HEK293 (cell line): ENCODE data around the gene TRAF3IP1.

Source experiments
- CTCF ChIA-PET: fragments of 350-600 bp; formaldehyde crosslinking; extraction: SDS; loops from one replicate; lab custom pipeline; 2021; ENCODE audit warnings: antibody characterized with exemption; lab: Yijun Ruan, JAX
- POLR2A ChIA-PET: fragments of 300-600 bp; formaldehyde crosslinking; extraction: SDS; loops from one replicate; lab custom pipeline; 2020; ENCODE audit warnings: antibody characterized with exemption, inconsistent platforms; lab: Yijun Ruan, JAX
- H3K27ac ChIP-seq: fragments of 200-500 bp; sonication (Bioruptor generic); 2 replicates; pipeline ENCODE4 v1.5.1; 2014; ENCODE audit warnings: low read depth, low read length, control low read depth, inconsistent platforms; ENCODE audit errors: extremely low read depth
- H3K36me3 ChIP-seq, 2 experiments: fragments of 200-500 bp in 1 of 2; sonication (Bioruptor generic) in 1 of 2; 1 replicate in 1 of 2; 2 replicates in 1 of 2; pipeline ENCODE4 v1.5.1; 2014 to 2017; ENCODE audit warnings: inconsistent platforms in 2 of 2, low read length in 2 of 2; ENCODE audit not compliant: control insufficient read depth in 2 of 2, insufficient read depth in 1 of 2
- H3K4me1 ChIP-seq: fragments of 200-500 bp; sonication (Bioruptor generic); 2 replicates; pipeline ENCODE4 v1.5.1; 2014; ENCODE audit warnings: mild to moderate bottlenecking, low read length, inconsistent platforms; ENCODE audit not compliant: control insufficient read depth, insufficient read depth
- H3K4me3 ChIP-seq: 2 replicates; pipeline ENCODE4 v1.5.1; 2011; ENCODE audit warnings: low read depth, mild to moderate bottlenecking, control low read depth, low read length, moderate library complexity
- H3K9me3 ChIP-seq: fragments of 200-500 bp; sonication (Bioruptor generic); 2 replicates; pipeline ENCODE4 v1.5.1; 2014; ENCODE audit warnings: low read depth, low read length, inconsistent platforms; ENCODE audit not compliant: control insufficient read depth, insufficient read depth
- EGR2 ChIP-seq: fragments of 450-650 bp; formaldehyde crosslinking; IDR thresholded peaks from 2 replicates; pipeline ENCODE4 v1.5.1; 2016; ENCODE audit warnings: low read depth, missing biosample characterization, missing genetic modification characterization
- GLIS1 ChIP-seq: fragments of 450-650 bp; formaldehyde crosslinking; IDR thresholded peaks from 2 replicates; pipeline ENCODE4 v1.5.1; 2016; ENCODE audit warnings: missing biosample characterization, missing genetic modification characterization
- KLF1 ChIP-seq: fragments of 450-650 bp; formaldehyde crosslinking; IDR thresholded peaks from 2 replicates; pipeline ENCODE4 v1.5.1; 2016; ENCODE audit warnings: missing biosample characterization, missing genetic modification characterization
- KLF17 ChIP-seq: fragments of 450-650 bp; formaldehyde crosslinking; IDR thresholded peaks from 2 replicates; pipeline ENCODE4 v1.5.1; 2016; ENCODE audit warnings: missing biosample characterization, missing genetic modification characterization
- PATZ1 ChIP-seq: fragments of 450-650 bp; formaldehyde crosslinking; IDR thresholded peaks from 2 replicates; pipeline ENCODE4 v1.5.1; 2016; ENCODE audit warnings: missing biosample characterization, missing genetic modification characterization
- PRDM10 ChIP-seq: fragments of 450-650 bp; formaldehyde crosslinking; IDR thresholded peaks from 2 replicates; pipeline ENCODE4 v1.5.1; 2016; ENCODE audit warnings: missing biosample characterization, missing genetic modification characterization
- SETDB1 ChIP-seq: IDR thresholded peaks from one replicate; pipeline ENCODE4 v1.6.1; 2017; ENCODE audit warnings: mild to moderate bottlenecking, low read length, moderate library complexity, mixed read lengths; ENCODE audit not compliant: insufficient read length
- SP2 ChIP-seq: fragments of 450-650 bp; formaldehyde crosslinking; IDR thresholded peaks from 2 replicates; pipeline ENCODE4 v1.5.1; 2016; ENCODE audit warnings: missing biosample characterization, missing genetic modification characterization
- SP7 ChIP-seq: fragments of 450-650 bp; formaldehyde crosslinking; IDR thresholded peaks from 2 replicates; pipeline ENCODE4 v1.5.1; 2016; ENCODE audit warnings: missing biosample characterization, missing genetic modification characterization
- WT1 ChIP-seq: fragments of 450-650 bp; formaldehyde crosslinking; IDR thresholded peaks from 2 replicates; pipeline ENCODE4 v1.5.1; 2016; ENCODE audit warnings: missing biosample characterization, missing genetic modification characterization
- ZFHX2 ChIP-seq: fragments of 450-650 bp; formaldehyde crosslinking; conservative IDR thresholded peaks from 2 replicates; pipeline ENCODE4 v1.5.1; 2016; ENCODE audit warnings: missing biosample characterization, missing genetic modification characterization
- ZIC2 ChIP-seq: fragments of 450-650 bp; formaldehyde crosslinking; IDR thresholded peaks from 2 replicates; pipeline ENCODE4 v1.5.1; 2016; ENCODE audit warnings: missing biosample characterization, missing genetic modification characterization
- ZNF169 ChIP-seq: fragments of 450-650 bp; formaldehyde crosslinking; IDR thresholded peaks from 2 replicates; pipeline ENCODE4 v1.5.1; 2016; ENCODE audit warnings: missing biosample characterization, missing genetic modification characterization
- ZNF26 ChIP-seq: fragments of 450-650 bp; formaldehyde crosslinking; IDR thresholded peaks from 2 replicates; pipeline ENCODE4 v1.5.1; 2016; ENCODE audit warnings: missing biosample characterization, missing genetic modification characterization
- ZNF664 ChIP-seq: fragments of 450-650 bp; formaldehyde crosslinking; IDR thresholded peaks from 2 replicates; pipeline ENCODE4 v1.5.1; 2016; ENCODE audit warnings: missing biosample characterization, missing genetic modification characterization
- ZNF692 ChIP-seq: fragments of 450-650 bp; formaldehyde crosslinking; IDR thresholded peaks from 2 replicates; pipeline ENCODE4 v1.5.1; 2016; ENCODE audit warnings: missing biosample characterization, missing genetic modification characterization

TRAF3IP1 gene

GRCh38 chr2:238290091-238290509 lies 30.2 kb upstream of the TRAF3IP1 start:
- Histone ChIP-seq H3K4me3 (no peak overlapping the region), H3K9me3 (no peaks in the 10 kb centered on the region), H3K4me1 (peaks cover 15% of the 10 kb centered on the region), H3K27ac (no peak overlapping the region), H3K36me3 (no peaks in the 10 kb centered on the region)
- POLR2A ChIA-PET: no interaction called here
- CTCF ChIA-PET: interaction anchor here (0.7 to 2.1 kb wide), 2 partner anchors 14 to 26 kb away, joined by 3 to 11 read pairs; no protein-coding TSS in a partner anchor
- TF ChIP-seq KLF17 (tag by site-specific recombination) (peak; percentile 80), SP7 (peak; percentile 41; the same call in 1 of the 2 replicates), WT1 (tag by site-specific recombination) (peak; percentile 61; the same call in 1 of the 2 replicates), ZNF692 (tag by site-specific recombination) (no peak), ZNF26 (tag by site-specific recombination) (no peak), SP2 (tag by site-specific recombination) (peak; percentile 65), KLF1 (tag by site-specific recombination) (peak; percentile 92), GLIS1 (tag by site-specific recombination) (peak; percentile 76), ZFHX2 (tag by site-specific recombination) (peak; percentile 17; the same call in 1 of the 2 replicates), PRDM10 (peak; percentile 35; the same call in 1 of the 2 replicates), PATZ1 (tag by site-specific recombination) (0 out of 2 replicates have a peak, but pooled peaks have one; percentile 24), ZIC2 (tag by site-specific recombination) (peak; percentile 40), SETDB1 (no peak)

- CTCF ChIA-PET: interaction anchor here (2.1 kb wide), 1 partner anchor 27 kb away, joined by 11 read pairs; no protein-coding TSS in a partner anchor
- TF ChIP-seq ZFHX2 (tag by site-specific recombination) (peak; percentile 88), EGR2 (tag by site-specific recombination) (peak; percentile 85), KLF1 (tag by site-specific recombination) (peak; percentile 87), ZNF664 (peak; percentile 92), ZNF169 (tag by site-specific recombination) (no peak), GLIS1 (tag by site-specific recombination) (peak; percentile 27; the same call in 1 of the 2 replicates)
- H3K9me3 ChIP-seq: no peaks in the 10 kb centered on the region
- peaks cover 8% of the 10 kb centered on the region for H3K4me1 ChIP-seq
- H3K4me3 ChIP-seq: no peak overlapping the region
- H3K27ac ChIP-seq: no peak overlapping the region
- no peaks in the 10 kb centered on the region for H3K36me3 ChIP-seq
- POLR2A ChIA-PET: no interaction called here
Observed at GRCh38 chr2:238290715-238291549, 29.4 kb upstream of the TRAF3IP1 start.
